DMS153 treated with DMSO at 0.1 percent for 48 hours (cell line): Measurements from ENCODE around the gene RTCA.

Source experiments
- DNase-seq: peaks from one replicate; lab custom pipeline; 2025; ENCODE audit not compliant: unreplicated experiment; lab: John Stamatoyannopoulos, UW

Gene RTCA

DNA sequence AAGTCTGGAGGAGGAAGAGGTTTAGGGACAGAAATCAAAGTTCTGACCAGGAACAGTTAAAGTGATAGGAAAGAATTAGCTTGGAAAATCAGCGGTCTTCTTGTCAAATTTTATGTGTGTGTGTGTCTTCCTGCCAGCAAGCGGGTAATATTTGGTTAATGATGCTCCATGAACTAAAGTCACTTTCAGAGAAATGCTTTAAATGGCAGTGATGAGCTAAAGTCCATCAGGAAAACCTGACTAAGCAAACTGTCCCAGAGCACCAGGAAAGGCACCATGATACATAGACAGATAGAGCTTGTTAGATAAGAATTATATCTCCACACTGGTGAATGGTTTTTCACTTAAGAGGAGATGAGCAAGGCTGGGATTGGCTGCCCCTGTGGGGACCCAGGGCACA, 76.3 kb downstream of the RTCA start:
- no peak for DNase-seq
